HG02885 (cell line): ENCODE results near the gene METRNL.
A peak's percentile ranks its signal among the peaks of the same experiment; 100 is the strongest.
"Not testable (repeated sequence)": the region's sequence is repeated elsewhere in the genome, so short reads cannot be mapped to it uniquely, and the experiment has no call there.

ENCODE experiments used
- ATAC-seq: cut with Tn5 transposase; IDR thresholded peaks from one replicate; pipeline ENCODE4 v1.9.1; 2021; ENCODE audit warnings: mild to moderate bottlenecking; ENCODE audit not compliant: unreplicated experiment, poor library complexity

The METRNL gene

DNA sequence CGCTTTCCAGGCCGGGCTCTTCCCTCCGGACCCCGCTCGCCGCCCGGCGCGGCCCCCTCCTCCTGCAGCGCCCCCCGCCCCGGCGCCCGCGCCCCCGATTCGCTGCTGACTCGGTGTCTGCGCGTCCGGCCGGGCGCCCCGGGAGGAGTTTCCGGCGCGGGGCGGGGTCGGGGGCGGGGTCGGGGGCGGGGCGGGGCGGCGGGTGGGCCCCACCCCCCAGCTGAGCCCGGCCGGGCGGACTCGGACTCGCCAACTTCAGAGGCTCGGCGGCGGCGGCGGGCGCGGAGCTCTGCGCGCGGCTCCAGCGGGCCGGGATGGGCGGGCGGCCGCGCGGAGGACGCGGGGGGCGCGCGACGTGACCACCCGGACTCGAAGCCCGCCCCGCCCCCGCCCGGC, at the start of gene METRNL:
Gene METRNL, plus strand, starts transcription at position 258 of the 396 bp plus-strand sequence. CDS start 207 bp downstream, outside the sequence.
- peak; percentile 46 for ATAC-seq

DNA sequence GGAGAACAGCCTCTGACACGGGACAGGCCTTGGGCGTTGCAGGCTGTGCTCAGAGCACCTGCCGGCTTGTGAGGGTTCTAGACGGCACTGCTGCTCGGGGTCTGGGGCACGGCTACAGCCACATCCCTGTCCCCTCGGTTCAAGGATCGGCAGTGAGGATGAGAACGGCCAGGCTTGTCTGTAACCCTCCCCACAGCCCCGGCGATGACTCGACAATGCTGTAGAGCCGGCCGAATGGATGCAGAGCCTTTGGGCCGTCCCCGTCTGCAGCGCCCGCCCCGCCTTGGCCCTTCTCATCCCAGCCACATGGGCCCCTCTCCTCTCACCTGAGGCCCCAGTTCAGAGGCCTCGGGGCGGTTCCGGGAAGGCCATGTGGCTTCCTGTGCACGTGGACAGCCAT, 49.0 kb upstream of the METRNL start:
- ATAC-seq = no peak

- ATAC-seq = no peak
These were observed 48.0 kb upstream of the METRNL start for GRCh38 chr17:83031321-83031945.

DNA sequence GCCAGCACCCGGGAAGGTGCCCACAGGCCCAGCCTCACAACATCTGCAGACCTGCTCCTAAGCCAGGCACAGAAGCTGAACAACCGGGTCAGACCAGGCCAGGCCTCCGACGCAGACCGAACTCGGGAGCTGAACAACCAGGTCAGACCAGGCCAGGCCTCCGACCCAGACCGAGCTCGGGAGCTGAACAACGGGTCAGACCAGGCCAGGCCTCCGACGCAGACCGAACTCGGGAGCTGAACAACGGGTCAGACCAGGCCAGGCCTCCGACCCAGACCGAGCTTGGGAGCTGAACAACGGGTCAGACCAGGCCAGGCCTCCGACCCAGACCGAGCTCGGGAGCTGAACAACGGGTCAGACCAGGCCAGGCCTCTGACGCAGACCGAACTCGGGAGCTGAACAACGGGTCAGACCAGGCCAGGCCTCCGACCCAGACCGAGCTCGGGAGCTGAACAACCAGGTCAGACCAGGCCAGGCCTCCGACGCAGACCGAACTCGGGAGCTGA, 47.4 kb upstream of the METRNL start:
- ATAC-seq = not testable (repeated sequence)

GRCh38 chr17:83032781-83033180, 46.6 kb upstream of the METRNL start:
- ATAC-seq = no peak

DNA sequence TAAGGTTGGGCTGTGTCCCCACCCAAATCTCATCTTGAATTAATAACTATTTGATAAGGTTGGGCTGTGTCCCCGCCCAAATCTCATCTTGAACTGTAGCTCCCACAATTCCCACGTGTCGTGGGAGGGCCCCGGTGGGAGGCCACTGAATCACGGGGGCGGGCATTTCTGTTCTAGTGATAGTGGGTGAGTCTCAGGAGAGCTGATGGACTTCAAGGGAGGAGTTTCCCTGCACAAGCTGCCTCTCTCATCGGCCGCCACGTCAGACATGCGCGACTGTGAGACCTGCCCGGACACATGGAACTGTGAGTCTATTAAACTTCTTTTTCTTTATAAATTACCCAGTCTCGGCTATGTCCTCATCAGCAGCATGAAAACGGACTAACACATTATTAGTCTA, 44.9 kb upstream of the METRNL start:
- ATAC-seq = no peak

GRCh38 chr17:83035722-83036121, 43.7 kb upstream of the METRNL start:
- ATAC-seq = no peak

DNA sequence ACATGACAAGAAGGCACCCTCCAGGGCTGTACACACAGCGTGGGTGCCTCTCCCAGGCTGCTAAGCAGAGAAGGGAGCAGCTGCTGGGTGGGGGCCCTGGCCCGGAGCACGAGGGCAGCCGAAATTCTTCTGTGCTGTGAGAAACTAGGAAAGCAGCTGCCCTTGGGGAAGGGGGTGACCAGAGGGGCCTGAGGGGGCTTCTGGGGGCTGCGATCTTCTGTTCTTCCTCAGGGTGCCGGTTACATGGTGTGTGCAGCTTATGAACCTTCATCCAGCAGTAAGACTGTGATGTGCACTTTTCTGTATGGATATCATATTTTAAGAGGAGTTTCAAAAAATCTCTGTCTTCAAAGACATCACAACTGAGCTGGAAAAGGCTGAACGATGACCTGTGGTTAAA, 43.2 kb upstream of the METRNL start:
- no peak for ATAC-seq

DNA sequence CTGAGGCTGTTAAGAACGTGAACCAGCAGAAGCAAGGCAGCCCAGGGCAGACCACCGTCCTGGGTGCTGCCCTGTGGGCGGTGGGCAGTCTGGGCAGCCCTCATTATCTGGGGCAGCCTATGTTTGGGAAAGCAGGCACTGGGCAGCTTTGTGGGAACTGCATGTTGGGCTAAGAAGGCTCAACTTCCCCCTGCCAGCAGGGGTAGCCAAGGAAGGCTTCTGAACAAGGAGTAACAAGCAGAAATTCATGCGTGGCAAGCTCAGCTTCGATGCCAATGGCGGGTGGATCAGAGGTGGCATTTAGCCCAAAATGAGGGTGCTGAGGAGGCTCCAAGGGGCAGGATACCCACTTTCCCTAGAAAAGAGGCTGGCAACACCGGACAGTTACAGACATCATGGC, 42.7 kb upstream of the METRNL start:
- no peak for ATAC-seq

DNA sequence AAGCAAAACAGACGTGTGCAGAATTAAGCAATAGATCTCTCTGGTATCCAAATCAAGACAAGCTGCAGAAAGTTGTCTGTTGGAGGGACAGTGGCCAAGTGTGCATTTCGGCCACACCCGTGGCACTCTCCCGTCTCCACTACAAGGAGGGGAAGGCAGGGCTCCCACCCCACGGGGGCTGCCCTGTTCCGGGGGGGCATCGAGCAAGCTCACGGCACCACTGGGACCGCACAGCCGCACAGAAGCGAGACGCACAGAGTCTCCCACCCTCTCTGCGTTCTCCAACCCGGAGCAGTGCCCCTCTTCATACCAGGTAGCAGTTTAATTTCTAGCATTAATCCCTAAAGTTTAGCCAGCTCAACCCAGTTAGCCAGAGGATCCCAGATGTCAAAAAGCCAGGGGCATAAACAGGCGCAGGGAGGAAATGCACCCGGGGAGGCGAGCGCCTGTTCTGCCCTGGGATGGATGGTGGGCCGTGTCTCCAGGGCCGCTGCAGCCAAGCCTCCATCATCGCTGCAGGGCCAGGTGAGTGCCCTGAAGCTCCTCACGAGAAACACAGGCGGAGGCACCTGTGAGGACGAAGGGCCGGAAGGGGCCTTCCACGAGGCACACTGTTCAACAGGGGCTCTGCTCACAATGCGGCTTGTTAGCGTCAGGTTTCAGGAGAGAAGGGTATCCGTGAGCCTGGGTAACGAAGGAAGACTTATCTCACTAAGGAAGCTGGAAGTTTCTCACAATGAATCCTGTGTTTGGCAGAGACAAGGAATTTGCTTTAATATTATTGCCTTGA, 42.1 kb upstream of the METRNL start:
- no peak for ATAC-seq

GRCh38 chr17:83037874-83038165, 41.6 kb upstream of the METRNL start:
- no peak for ATAC-seq

- not testable (repeated sequence) for ATAC-seq
These were observed 40.4 kb upstream of the METRNL start for GRCh38 chr17:83038983-83039382.

DNA sequence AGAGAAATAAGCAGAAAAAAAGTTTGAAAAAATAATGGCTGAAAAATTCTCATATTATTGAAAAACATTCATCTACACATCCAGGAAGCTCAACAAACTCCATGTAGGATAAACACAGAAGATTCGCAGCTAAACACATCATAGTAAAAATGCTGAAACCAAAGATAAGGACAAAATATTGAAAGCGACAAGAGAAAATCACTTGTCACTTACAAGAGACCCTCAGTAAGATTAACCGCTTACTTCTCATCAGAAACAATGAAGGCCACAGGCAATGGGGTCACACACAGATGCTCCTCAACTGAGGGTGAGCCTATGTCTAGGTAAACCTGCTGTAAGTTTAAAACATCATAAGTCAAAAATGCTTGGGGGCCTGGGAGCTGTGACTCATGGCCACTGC, 38.1 kb upstream of the METRNL start:
- no peak for ATAC-seq

- ATAC-seq = no peak
These were observed 36.8 kb upstream of the METRNL start for GRCh38 chr17:83042522-83043158.

DNA sequence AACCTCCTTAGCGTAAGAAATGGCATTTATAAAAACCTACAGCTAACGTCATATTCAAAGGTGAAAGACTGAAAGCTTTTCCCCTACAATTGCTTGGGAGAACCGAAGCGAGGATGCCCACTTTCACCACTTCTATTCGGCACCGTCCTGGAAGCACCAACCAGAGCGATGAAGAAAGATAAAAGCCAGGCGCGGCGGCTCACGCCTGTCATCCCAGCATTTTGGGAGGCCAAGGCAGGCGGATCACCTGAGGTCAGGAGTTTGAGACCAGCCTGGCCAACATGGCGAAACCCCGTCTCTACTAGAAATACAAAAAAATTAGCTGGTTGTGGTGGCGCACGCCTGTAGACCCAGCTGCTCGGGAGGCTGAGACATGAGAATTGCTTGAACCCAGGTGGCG, 34.9 kb upstream of the METRNL start:
- ATAC-seq = not testable (repeated sequence)

GRCh38 chr17:83046448-83047181, 32.8 kb upstream of the METRNL start:
- ATAC-seq = no peak

DNA sequence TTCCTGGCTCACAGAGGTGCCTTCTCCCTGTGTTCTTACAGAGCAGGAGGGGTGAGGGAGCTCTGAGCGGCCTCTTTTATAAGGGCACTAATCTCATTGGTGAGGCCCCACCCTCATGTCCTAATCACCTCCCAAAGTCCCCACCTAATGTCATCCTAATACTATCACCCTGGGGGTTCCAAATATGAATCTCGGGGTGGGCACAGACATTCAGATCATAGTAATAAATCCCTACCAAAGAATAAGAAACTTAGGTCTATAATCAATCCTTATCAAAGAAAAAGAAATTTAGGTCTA, 32.3 kb upstream of the METRNL start:
- no peak for ATAC-seq

DNA sequence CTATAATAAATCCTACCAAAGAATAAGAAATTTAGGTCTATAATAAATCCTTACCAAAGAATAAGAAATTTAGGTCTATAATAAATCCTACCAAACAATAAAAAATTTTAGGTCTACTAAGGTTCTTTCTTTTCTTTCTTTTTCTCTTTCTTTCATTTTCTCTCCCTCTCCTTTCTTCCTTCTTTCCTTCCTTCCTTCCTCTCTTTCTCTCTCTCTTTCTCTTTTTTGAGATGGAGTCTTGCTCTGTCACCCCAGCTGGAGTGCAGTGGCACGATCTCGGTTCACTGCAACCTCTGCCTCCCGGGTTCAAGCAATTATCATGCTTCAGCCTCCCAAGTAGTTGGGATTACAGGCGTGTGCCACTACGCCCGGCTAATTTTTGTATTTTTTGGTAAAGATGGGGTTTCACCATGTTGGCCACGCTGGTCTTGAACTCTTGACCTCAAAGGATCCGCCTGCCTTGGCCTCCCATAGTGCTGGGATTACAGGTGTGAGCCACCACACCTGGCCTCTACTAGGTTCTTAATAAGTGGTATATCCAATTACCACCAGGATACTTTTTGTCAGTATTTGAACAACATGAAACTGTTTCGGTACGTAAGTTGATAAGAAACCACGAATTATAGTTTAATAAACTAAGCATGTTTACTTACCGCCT, 31.5 kb upstream of the METRNL start:
- ATAC-seq = not testable (repeated sequence)

- ATAC-seq = no peak
These were observed 28.6 kb upstream of the METRNL start for GRCh38 chr17:83050651-83051395.
